CD4-positive, alpha-beta T cell treated with Interferon alpha-2 for 1 hour (primary cell): ENCODE results near the gene PTPRE.

ENCODE experiments used
- DNase-seq, 2 donors: peaks; one replicate each; pipeline ENCODE4 v3.0.0-alpha.2; 2020 to 2022

The PTPRE gene

DNA sequence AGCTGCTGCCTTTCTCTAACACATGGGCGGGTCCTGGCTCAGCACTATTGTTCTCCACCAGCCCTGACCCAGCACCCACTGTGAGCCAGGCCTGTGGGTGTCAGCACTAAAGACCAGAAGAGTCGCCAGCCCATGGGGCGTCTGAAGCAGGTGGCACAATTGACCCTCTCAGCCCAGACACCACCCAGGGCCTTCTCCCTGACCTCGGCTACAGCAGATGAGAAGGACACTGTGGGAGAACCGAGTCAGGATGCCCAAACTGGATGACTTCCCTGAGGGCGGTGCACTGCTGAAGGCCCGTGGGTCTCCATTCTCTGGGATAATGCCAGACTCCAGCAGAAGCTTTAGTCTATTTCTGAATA, 122.4 kb downstream of the PTPRE start:
- DNase-seq = no peak

- no peak for DNase-seq
These were observed 122.9 kb downstream of the PTPRE start for GRCh38 chr10:128029731-128030369.

DNA sequence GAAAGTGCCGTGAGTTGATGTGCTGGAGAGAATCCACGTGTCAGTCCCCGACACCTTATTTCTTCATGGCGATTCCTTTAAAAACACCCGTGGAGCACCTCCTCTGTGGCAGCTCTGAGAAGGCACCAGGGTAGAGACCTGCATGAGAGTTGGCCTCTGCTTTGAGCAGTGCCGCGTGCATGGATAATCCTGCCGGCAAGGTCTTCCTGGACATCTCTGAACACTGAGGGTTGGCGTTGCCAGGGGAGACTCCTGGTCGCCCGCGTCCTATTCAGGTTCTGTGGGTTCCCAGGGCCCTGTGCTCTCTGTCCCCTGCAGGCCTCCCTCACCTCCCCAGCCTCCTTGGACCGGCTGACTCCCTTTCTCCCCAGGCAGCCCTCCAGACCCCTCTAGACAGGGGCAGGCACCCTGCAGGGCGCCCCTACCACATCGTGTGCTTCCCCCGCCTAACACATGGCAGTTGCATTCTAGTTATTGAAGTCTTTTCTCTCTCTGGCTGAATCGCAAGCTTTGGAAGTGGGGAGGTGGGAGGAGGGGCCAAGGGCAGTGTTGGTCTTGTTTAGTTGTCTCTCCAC, 123.7 kb downstream of the PTPRE start:
- no peak for DNase-seq

DNA sequence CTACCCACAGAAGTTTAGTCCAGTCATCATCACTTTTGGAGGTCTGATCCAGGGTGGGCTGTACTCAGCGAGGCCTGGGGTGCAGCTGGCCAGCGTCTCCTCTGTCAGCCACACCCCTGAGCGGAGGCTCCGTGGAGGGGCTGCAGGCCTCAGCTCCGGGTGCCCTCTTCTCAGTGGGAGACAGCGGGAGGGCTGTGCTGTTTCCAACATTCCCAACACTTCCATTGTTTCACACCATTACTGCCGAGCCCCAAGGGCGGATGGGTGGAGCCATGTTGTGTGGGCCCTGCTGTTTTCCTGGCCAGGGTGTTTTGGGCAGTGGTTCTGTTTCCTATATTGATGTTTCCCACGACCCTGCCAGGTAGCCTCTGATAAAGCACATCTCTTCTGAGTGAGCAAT, 124.3 kb downstream of the PTPRE start:
- no peak for DNase-seq

DNA sequence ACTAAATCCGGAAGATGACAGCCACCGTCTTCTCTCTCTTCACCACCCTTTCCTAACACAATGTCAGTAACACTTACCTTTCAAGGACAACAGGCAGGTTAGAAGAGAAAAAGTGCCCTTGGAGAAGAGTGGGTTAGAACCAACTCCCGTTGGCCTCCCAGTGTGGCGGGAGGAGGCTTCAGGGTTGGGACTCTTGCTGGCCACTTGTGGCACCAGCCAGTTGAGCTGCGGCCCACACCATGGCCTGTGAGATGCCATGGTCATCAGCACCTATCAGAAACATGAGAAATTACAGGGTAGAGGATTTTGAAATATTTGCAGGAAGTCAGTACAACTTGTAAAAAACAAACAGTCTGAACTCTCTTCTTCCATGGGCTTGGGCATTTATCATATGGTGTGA, 125.6 kb downstream of the PTPRE start:
- DNase-seq = no peak

DNA sequence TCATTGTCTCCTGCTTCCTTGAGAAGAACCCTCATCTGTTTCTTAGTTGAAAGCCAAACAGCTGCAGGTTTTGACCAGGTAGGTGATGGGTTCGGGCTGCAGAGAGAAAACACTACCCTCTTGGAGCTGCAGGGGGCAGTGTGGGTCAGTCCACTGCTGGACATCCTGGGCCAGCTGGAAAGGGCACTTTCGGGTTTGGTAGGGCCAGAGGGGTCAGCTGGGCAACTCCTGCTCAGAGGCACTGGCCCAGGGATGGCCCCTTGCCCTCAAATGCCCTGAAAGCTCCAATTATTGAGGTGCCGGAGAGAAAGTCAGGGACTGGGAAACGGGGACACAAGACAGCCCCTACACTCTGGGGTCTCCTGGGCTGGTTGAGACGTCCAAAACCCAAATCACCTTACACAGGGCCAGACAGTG, 128.7 kb downstream of the PTPRE start:
- DNase-seq = peak; percentile 61 to 70

DNA sequence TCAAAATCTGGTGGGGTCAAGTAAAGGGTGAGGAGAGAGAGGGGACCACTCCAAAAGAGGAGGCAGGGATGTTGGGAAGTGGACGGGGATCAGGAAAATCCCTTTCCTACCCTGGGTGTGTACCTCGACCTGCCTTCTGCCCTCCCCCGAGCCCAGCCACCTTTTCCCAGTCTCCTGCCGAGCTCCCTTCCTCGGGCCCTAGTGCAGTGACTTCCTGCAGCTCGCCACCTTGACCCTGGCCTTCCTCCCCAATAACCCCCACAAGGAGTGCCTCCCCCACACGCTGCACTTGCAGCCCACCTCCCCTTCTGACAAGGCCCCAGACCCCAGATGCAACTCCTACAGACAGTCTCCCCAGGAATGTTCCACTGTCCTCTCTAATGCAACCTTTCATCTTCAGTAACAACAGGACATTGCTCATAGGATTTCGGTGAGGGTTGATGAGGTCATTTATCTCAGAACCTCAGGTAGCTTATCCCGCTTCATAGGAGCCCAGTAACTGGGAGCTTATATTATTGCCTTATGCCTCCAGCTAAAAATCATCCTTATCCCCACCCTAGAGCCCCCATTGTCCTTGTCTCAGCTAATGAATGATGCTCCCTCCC, 129.2 kb downstream of the PTPRE start:
- no peak for DNase-seq

GRCh38 chr10:128036746-128037543, 130.0 kb downstream of the PTPRE start:
- DNase-seq = no peak

DNA sequence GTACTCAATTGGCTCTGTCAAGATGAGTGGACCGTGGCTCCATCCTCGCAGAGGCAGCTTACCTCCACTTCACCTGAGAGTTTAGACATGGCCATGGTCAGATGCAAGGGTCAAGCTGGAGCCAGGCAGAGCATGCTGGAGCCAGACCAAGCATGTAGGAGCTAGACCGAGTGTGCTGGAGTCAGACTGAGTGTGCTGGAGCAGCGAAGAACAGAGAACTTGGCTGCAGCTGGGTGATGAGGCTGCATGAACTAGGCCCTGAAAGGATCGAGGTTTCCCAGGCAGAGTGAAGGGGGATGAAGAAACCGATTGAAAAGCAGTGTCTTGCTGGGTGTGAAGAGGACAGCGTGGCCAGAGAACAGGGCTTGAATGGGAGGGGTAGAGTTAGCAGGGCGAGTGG, 133.2 kb downstream of the PTPRE start:
- no peak for DNase-seq

DNA sequence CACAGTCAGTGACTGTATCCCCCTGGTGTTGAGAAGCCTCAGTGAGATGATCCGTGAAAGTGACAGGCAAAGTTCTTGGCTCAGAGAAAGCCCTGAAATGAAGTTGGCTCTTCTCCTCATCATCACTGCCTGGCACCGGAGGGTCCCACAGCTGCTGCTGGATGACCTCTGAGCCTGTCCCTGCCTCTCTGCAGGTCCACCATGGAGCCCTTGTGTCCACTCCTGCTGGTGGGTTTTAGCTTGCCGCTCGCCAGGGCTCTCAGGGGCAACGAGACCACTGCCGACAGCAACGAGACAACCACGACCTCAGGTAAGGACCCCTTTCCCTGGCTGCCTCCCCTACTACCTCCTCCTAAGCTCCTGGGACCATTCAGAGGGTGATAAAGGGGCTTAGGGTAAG, 133.8 kb downstream of the PTPRE start:
- DNase-seq = no peak

DNA sequence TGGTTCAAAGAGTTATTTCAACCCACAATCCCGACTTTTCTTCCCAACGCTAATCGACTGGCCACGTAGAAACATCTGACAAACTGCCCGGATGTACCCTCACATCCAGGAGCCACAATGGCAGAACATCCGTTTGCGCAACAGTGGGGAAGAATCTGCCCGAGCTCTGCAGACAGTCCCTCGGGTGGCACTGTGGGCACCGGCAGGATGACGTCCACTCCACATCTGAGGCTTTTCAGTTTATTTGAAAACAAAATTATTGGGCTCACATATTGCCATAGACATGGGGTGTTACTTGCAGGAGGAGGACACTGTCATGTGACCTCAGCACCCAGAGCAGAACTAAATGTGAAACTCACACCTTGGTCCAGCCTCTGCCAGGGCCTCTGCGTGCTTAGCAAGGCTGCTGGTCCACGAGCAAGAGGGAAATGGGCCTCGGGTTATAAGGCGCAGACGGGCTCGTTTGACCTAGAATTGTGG, 135.3 kb downstream of the PTPRE start:
- DNase-seq = peak in 1 of 2 donors; percentile 49

DNA sequence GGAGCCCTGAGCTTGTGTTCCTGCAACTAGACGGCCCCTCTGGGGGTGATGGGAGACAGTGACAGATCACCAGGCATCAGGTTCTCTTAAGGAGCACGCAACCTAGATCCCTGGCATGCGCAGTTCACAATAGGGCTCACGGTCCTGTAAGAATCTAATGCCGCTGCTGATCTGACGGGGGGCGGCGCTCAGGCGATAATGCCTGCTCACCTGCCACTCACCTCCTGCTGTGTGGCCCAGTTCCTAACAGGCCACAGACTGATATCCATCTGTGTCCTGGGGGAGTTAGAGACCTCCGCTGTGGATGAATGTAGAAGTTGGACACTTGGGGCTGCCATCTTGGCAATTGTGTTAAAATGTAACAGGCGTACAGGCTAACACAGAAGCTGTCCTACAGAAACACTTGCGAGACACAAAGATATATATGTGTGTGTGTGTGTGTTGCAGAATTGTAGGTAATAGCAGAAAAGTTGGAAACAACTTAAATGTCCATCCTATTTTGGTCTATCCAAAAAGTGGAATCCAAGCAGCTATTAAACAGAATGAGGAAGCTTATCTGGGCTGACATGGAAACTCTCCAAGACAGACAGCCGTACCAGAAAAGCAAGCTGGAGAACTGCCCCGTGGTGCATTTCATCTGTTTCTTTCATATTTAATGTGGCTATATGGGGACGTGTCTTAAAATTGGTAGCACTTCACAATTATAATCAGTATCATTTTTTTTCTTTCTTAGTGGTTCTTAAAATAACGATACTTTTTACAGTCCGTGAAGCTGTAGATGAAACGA, 136.5 kb downstream of the PTPRE start:
- DNase-seq = no peak

DNA sequence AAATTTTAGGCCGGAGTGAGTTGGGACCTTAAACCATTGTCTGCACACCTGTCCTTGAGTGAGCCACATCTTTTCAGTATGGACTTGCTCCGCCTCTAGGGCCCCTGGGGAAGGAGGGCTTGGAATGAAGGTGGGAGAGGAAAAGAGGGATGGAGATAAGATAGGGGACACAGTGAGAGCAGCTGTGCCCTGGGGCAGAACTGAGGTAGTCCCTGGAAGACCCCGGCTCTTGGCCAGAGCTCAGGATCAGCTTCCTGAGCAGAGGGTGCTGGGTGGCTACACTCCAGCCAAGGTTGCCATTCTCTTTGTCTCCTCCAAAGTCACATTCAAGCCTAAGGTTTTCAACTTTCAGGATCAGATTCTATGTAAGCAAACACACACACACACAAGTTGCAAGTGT, 137.3 kb downstream of the PTPRE start:
- DNase-seq = no peak

DNA sequence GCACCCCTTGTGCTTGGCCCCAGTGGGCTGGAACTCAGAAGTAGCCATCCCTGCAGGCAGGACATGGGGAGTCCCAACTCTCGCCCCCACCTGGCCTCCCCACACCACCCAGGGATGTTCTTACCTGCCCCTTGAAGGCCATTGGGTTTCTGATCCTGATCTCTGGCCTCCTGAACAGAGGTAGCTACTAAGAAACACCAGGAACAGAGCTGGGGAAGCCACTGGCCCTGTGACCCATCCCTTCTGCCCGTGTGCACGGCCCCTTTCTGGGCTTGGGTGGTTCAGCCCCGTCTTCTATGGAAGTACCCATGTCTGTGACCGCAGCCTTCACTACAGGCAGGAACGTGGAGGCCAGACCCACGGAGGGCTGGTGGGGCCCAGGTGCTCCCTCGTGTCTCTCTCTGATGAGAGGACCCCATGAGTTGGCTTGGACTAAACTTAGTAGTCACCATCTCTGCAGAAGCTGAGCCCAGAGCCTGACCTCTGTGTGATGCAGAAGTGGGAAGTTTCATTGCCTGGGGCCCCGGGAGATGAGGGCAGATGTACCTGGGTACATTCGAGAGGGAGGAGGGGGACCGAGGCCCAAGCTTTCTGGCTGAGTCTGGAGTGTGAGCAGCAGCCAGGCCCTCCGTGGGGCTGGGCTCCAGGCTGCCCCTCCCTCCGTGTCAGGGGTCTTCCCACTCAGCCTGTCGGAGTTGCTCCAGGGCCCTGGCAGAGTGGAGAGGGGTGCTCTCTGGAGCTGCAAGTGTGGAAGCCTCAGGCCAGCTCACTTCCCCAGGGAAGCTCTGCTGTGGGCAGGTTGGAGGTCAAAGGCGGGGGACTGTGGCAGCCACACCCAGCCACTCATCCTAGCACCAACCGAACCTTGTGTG, 138.3 kb downstream of the PTPRE start:
- no peak for DNase-seq

DNA sequence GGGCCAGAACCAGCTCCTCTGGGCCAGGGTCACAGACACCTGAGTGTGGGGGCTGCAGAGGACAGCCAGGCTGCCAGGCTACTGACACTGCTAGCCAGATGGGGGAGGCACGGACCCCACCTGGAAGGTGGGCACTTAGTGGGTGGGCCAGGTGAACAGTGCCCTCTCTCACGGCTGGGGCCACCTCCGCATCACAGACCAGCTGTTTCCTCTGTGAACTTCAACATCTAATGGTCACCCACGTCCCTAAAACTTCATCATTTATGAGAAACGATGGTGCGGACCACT, 138.9 kb downstream of the PTPRE start:
- no peak for DNase-seq

DNA sequence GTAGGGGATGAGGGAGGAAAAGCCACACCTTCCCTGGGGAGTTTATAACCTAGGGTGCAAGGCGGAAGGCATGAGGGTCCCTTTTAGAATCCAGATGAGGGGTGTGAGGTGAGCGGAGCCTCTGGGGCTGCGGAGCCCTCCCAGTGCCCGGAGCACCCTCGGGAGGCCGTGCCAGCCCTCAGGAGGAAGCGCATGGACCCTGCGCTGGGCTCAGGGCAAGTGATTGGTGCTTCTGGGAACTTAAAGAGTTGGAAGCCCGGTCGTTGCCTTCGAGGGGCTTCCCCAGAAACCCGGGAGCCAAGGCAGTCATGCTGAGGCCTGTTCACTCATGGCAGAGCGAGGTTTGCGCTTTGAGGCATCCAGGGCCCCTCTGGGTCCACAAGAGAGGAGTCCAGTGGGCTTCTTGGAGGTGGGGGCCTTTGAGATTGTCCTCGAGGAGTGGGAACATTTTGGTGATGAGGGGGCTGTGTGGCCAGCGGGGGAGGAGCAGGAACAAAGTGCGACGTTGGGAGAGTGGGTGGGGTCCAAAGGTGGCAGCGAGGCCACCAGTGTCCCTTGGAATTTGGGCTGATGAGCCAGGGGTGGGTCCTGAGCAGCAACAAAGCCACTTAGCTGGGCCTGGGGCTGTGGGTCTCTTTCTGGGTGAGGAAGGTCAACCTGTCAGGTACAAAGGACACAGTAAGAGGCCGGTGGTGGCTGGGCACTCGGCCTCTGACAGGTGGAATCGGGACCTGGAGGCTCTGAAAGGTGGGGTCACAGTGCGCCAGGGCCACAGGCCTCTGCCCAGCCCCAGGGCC, 139.5 kb downstream of the PTPRE start:
- no peak for DNase-seq

DNA sequence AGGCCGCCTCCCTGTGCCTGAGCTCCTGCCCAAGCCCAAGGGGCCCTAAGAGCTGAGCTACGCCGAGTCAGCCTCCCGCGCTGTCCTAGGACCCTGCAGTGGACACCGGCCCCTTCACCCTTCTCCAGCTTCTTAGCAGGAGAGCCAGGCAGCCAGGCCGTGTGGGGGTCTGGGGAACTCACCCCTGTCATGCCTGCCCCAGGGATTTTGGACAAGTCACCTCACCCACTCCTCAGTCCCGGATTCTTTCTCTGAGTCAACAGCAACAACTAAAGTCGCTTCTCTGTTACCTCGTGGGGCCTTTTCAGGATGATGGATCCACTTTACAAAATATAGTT, 140.0 kb downstream of the PTPRE start:
- DNase-seq = no peak

GRCh38 chr10:128047351-128047750, 140.4 kb downstream of the PTPRE start:
- DNase-seq = peak; percentile 89

DNA sequence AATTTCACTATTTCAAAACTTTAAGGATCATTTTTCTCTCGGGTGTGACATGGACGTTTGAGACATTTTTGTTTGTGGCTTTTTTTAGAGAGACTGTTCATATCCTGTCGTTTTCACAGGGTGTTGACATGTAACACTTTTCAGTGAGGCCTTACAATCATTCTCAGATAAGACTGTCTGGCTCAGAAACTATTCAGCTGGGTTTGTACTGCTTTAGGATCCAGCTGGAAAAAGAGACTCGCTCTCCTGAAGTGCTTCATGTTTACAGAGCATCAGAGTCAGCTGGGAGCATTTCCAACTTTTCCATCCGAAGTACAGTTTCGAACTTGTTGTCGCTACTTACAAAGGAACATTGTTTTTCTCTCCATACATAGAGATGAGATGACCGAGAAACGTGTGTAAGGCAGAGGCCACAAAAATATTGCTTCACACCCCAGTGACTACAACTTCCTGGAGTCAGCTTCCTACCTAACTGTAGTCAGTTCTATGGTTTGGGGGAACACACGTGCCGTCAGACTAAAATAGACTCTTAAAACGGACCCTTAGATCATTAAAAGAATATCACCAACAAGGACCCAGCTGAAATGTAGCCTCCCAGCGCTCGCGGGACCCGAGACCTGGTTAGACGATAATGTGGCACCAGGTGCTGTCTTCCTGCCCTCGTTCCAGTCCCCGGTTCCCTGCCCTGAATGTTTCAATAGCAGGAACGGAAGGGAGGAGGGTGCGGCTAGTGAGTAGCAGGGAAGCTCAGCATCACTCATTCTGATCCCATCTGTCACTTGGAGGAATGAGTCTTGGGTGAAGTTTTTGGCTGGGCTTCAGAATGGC, 141.3 kb downstream of the PTPRE start:
- DNase-seq = peak; percentile 45 to 60

- no peak for DNase-seq
These were observed 141.9 kb downstream of the PTPRE start for GRCh38 chr10:128048819-128049210.
